Karpas-422 (cell line): ENCODE results near the gene PSMB10. TPM values are rescaled to one million over a fixed set of nuclear protein-coding genes. Genes with fewer than 3 reads are reported as not detected.

Experiments used
- DNase-seq: peaks from one replicate; pipeline ENCODE4 v3.0.0-alpha.2; 2015
- H2AFZ ChIP-seq: fragments of 200-600 bp; sonication (generic); 2 replicates; pipeline ENCODE4 v1.6.1; 2014; ENCODE audit warnings: antibody characterized with exemption, low read length, mixed read lengths
- H3K27ac ChIP-seq: fragments of 200-600 bp; sonication (generic); 2 replicates; pipeline ENCODE4 v1.5.1; 2014; ENCODE audit warnings: mild to moderate bottlenecking, low read length, moderate library complexity
- H3K27me3 ChIP-seq: fragments of 200-600 bp; sonication (generic); 2 replicates; pipeline ENCODE4 v1.6.1; 2014; ENCODE audit warnings: low read length, mixed read lengths
- H3K36me3 ChIP-seq: fragments of 200-600 bp; sonication (generic); 2 replicates; pipeline ENCODE4 v1.6.1; 2014; ENCODE audit warnings: low read length, mixed read lengths; ENCODE audit not compliant: insufficient read depth
- H3K4me1 ChIP-seq: fragments of 200-600 bp; sonication (generic); 2 replicates; pipeline ENCODE4 v1.6.1; 2014; ENCODE audit warnings: mild to moderate bottlenecking, low read length, mixed read lengths
- H3K4me2 ChIP-seq: fragments of 200-600 bp; sonication (generic); 2 replicates; pipeline ENCODE4 v1.6.1; 2014; ENCODE audit warnings: low read length, low read depth, mild to moderate bottlenecking; ENCODE audit not compliant: poor library complexity, severe bottlenecking
- H3K4me3 ChIP-seq: fragments of 200-600 bp; sonication (generic); 2 replicates; pipeline ENCODE4 v1.5.1; 2014; ENCODE audit warnings: mild to moderate bottlenecking, antibody characterized with exemption, low read length, mixed read lengths
- H3K79me2 ChIP-seq: fragments of 200-600 bp; sonication (generic); 2 replicates; pipeline ENCODE4 v1.6.1; 2014; ENCODE audit warnings: mild to moderate bottlenecking, low read length, mixed read lengths
- H3K9ac ChIP-seq: fragments of 200-600 bp; sonication (generic); 2 replicates; pipeline ENCODE4 v1.6.0; 2014; ENCODE audit warnings: low read length
- H3K9me2 ChIP-seq: fragments of 200-600 bp; sonication (generic), shearing (Covaris generic); replicated peaks from 2 replicates; pipeline ENCODE4 v1.6.0; 2014; ENCODE audit warnings: mild to moderate bottlenecking, low read length, moderate library complexity; ENCODE audit not compliant: insufficient read depth
- H3K9me3 ChIP-seq: fragments of 300-700, 200-600 bp; sonication (generic); 2 replicates; pipeline ENCODE4 v1.6.1; 2014; ENCODE audit warnings: low read length, mixed read lengths
- H4K20me1 ChIP-seq: fragments of 200-600 bp; sonication (generic); 2 replicates; pipeline ENCODE4 v1.6.1; 2014; ENCODE audit warnings: mild to moderate bottlenecking, antibody characterized with exemption, low read length, low read depth; ENCODE audit not compliant: insufficient read depth
- small RNA-seq: library from RNA; depleted of rRNA; stranded (forward); fragments of <200 nt; gene quantifications from one replicate; pipeline ENCODE3, GENCODE V24; 2014
- total RNA-seq: library from RNA; depleted of rRNA; stranded (reverse); fragments of >200 nt; shearing (Covaris generic); gene quantifications from 2 replicates; pipeline ENCODE4 v1.2.3, GENCODE V29; 2014; ENCODE audit warnings: low replicate concordance; rRNA removed

The PSMB10 gene
- total RNA-seq, 1 experiment from 2014 or later, result 92.4 TPM

DNA sequence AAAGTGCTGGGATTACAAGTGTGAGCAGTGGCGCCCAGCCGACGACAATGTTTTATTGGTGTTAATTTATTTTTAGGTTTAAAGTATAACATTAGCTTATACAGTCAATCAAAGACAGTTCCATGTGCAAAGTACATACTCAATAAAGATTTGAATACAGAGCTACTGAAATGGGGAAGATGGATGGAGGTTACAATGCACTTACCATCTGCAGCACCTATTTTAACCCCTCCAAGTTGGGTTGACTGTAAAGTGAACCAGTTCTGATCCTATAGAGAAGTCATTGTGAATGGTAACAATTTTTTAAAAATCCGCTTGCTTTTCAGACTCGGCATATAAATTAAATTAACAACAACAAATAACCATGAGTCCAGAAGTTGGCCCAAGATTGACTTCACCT is 44.3 kb downstream of the PSMB10 start:
- Histone ChIP-seq H3K9me2 (no peaks in the 10 kb centered on the region), H3K27ac (peak overlapping the region; percentile 61), H3K79me2 (peaks cover 42% of the 10 kb centered on the region), H3K27me3 (no peaks in the 10 kb centered on the region), H3K4me2 (peak overlapping the region; percentile 79), H3K36me3 (no peaks in the 10 kb centered on the region), H3K9ac (peak overlapping the region; percentile 62), H2AFZ (0 out of 2 replicates have a peak overlapping the region, but pooled peaks have one; percentile 1), H3K4me3 (peak overlapping the region; percentile 62), H3K4me1 (peaks cover 17% of the 10 kb centered on the region), H4K20me1 (no peaks in the 10 kb centered on the region), H3K9me3 (no peaks in the 10 kb centered on the region)
- peak; percentile 57 for DNase-seq

DNA sequence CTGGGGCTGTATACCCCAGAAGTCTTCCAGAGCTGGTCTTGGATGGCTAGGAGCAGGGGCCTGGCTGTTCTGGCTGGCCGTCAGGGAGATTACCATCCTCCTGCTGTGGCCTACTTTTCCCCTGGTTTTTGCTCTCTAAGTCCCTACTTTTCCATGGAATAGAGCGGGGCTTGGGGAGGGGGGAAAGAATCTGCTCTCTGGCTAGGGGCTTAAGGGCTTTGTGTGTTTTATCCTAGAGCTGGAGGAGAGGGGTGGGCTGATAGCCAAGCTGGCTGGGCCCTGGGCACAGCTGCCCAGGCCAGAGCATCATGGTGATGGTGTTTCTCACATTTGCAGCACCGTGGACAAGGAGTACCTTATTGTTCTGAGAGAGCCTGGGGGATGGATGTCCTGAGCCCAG is 48.3 kb downstream of the PSMB10 start:
- no peak overlapping the region for H3K27ac ChIP-seq
- DNase-seq, result no peak
- H3K4me2 ChIP-seq, result no peak overlapping the region
- no peak overlapping the region for H2AFZ ChIP-seq
- H3K27me3 ChIP-seq, result no peaks in the 10 kb centered on the region
- peaks cover 2% of the 10 kb centered on the region for H3K79me2 ChIP-seq
- peaks cover 7% of the 10 kb centered on the region for H3K4me1 ChIP-seq
- no peaks in the 10 kb centered on the region for H3K9me3 ChIP-seq
- no peak overlapping the region for H3K9ac ChIP-seq
- no peak overlapping the region for H3K4me3 ChIP-seq
- H3K9me2 ChIP-seq, result no peaks in the 10 kb centered on the region
- 0 out of 2 replicates have a peak, but pooled peaks cover 1% of the 10 kb centered on the region for H4K20me1 ChIP-seq
- H3K36me3 ChIP-seq, result no peaks in the 10 kb centered on the region; the same call in 1 of the 2 replicates

DNA sequence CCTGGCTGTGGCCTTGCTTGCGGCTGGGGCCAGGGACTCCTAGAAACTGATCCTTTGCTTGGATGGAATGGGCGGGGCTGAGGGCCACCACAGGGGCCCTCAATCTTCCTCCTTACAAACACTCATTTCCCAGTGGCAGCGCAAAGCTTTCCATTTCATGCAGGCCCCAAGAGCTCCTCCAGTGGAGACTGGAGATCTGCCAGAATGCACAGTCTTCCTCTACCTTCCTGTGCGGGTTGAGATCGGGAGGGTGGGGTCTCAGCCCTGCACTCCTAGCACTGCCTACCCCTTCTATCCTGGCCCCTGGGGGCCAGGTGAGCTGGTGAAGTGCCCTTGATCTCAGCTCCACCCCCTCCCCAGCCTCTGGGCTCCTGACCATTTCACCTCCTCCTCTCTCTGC is 50.3 kb downstream of the PSMB10 start:
- no peak for DNase-seq

DNA sequence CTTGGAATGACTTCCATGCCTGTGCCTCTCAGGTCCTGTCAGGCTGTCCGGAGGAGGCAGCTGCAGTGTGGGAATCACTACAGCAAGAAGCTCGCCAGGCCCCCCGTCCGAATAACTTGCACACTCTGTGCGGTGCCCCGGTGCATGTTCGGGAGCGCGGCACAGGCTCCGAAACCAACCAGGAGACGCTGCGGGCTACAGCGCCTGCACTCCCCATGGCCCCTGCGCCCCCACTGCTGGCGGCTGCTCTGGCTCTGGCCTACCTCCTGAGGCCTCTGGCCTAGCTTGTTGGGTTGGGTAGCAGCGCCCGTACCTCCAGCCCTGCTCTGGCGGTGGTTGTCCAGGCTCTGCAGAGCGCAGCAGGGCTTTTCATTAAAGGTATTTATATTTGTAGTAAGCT is 50.7 kb downstream of the PSMB10 start:
- no peak overlapping the region for H3K27ac ChIP-seq
- H3K4me1 ChIP-seq, result no peaks in the 10 kb centered on the region
- no peak overlapping the region for H3K4me3 ChIP-seq
- DNase-seq, result no peak
- no peak overlapping the region for H3K9ac ChIP-seq
- no peak overlapping the region for H2AFZ ChIP-seq
- H3K4me2 ChIP-seq, result no peak overlapping the region
- H3K36me3 ChIP-seq, result peaks cover 5% of the 10 kb centered on the region; the same call in 1 of the 2 replicates
- H3K79me2 ChIP-seq, result no peaks in the 10 kb centered on the region
- no peaks in the 10 kb centered on the region for H3K9me2 ChIP-seq
- H4K20me1 ChIP-seq, result 0 out of 2 replicates have a peak, but pooled peaks cover 4% of the 10 kb centered on the region
- no peaks in the 10 kb centered on the region for H3K9me3 ChIP-seq
- no peaks in the 10 kb centered on the region for H3K27me3 ChIP-seq

More for the DNA sequence above, 50.3 kb downstream of the PSMB10 start:
- no peak overlapping the region for H3K27ac ChIP-seq
- H2AFZ ChIP-seq, result no peak overlapping the region
- H3K36me3 ChIP-seq, result peaks cover 2% of the 10 kb centered on the region; the same call in 1 of the 2 replicates
- H4K20me1 ChIP-seq, result 0 out of 2 replicates have a peak, but pooled peaks cover 4% of the 10 kb centered on the region
- no peaks in the 10 kb centered on the region for H3K4me1 ChIP-seq
- no peaks in the 10 kb centered on the region for H3K27me3 ChIP-seq
- H3K9ac ChIP-seq, result no peak overlapping the region
- H3K79me2 ChIP-seq, result no peaks in the 10 kb centered on the region
- H3K9me3 ChIP-seq, result no peaks in the 10 kb centered on the region
- H3K4me2 ChIP-seq, result no peak overlapping the region
- no peak overlapping the region for H3K4me3 ChIP-seq
- H3K9me2 ChIP-seq, result no peaks in the 10 kb centered on the region

DNA sequence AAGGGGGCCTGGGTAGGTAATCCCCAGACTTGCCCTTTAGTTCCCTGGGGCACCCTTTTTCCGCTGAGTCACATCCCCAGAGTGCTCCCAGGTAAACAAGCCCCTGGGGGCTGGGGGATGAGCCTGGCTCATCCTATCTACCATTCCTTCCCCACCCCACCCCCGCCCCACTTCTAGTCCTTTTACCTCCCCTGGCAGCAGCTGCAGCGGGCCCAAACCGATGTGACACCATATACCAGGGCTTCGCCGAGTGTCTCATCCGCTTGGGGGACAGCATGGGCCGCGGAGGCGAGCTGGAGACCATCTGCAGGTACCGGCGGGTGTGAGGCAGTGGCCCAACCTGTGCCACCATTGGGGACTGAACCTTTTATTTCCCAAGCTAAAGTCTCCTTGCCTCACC is 51.1 kb downstream of the PSMB10 start:
- Histone ChIP-seq H3K9ac (no peak overlapping the region), H3K9me2 (no peaks in the 10 kb centered on the region), H3K27me3 (no peaks in the 10 kb centered on the region), H3K4me2 (no peak overlapping the region), H3K36me3 (peaks cover 5% of the 10 kb centered on the region; the same call in 1 of the 2 replicates), H4K20me1 (0 out of 2 replicates have a peak, but pooled peaks cover 4% of the 10 kb centered on the region), H3K9me3 (no peaks in the 10 kb centered on the region), H3K79me2 (no peaks in the 10 kb centered on the region), H3K27ac (no peak overlapping the region), H3K4me1 (no peaks in the 10 kb centered on the region), H3K4me3 (no peak overlapping the region), H2AFZ (no peak overlapping the region)
- DNase-seq, result no peak

DNA sequence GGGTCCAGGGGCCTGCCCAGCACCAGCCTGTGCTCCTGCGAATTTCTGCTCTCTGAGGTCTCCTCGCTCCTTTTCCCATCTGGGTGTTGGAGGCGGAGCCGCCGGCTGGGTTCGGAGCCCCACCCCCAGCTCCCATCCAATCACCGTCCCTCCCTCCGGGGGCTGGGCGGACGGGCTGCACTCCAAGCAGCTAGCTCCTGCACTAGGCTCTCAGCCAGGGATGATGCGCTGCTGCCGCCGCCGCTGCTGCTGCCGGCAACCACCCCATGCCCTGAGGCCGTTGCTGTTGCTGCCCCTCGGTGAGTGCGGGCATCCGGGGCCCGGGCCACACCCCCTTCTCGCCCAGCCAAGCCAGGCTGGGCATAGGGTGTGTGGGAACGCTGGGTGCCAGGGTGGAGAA is 52.0 kb downstream of the PSMB10 start, which contains the start of gene NRN1L:
Gene NRN1L (plus strand): TSS at position 202 of the 400 bp plus-strand sequence. CDS start 19 bp downstream, at position 221.
- DNase-seq, result no peak
- Histone ChIP-seq H3K9ac (no peak within 1 kb of the TSS), H3K4me2 (no peak within 1 kb of the TSS), H3K4me1 (no peaks in the 10 kb centered on the region), H4K20me1 (0 out of 2 replicates have a peak, but pooled peaks cover 4% of the 10 kb centered on the region), H3K27ac (no peak within 1 kb of the TSS), H3K4me3 (no peak within 1 kb of the TSS), H3K36me3 (peaks cover 5% of the 10 kb centered on the region; the same call in 1 of the 2 replicates), H3K27me3 (no peaks in the 10 kb centered on the region), H2AFZ (no peak within 1 kb of the TSS), H3K9me2 (no peaks in the 10 kb centered on the region), H3K9me3 (no peaks in the 10 kb centered on the region), H3K79me2 (no peaks in the 10 kb centered on the region)

Small RNA genes within 50 kb of the gene (small RNA-seq; reads per million reads assigned to genes)
- not detected for gene NRN1L

Other genes starting within 250 kb of the PSMB10 start
- gene GFOD2, start 217.5 kb downstream of the PSMB10 start, total RNA-seq, result 12.9 and 34.8 TPM in 2 replicates
- 9.3 and 10.7 TPM in 2 replicates for gene RANBP10, start 130.3 kb downstream of the PSMB10 start, total RNA-seq
- 0.52 and 1.1 TPM in 2 replicates for gene TSNAXIP1, start 130.0 kb downstream of the PSMB10 start, total RNA-seq
- gene THAP11, start 94.5 kb downstream of the PSMB10 start, total RNA-seq, result 57.1 and 89.9 TPM in 2 replicates
- 179 and 237 TPM in 2 replicates for gene NUTF2, start 89.9 kb downstream of the PSMB10 start, total RNA-seq
- gene CENPT, start 89.2 kb downstream of the PSMB10 start, total RNA-seq, result 22.0 and 36.0 TPM in 2 replicates
- gene EDC4, start 63.8 kb downstream of the PSMB10 start, total RNA-seq, result 46.4 and 52.1 TPM in 2 replicates
- gene NRN1L, start 52.0 kb downstream of the PSMB10 start, total RNA-seq, result 0.56 TPM in 1 of 2 replicates, not detected in the other
- gene PSKH1, start 43.6 kb downstream of the PSMB10 start, total RNA-seq, result 7.2 and 14.2 TPM in 2 replicates
- gene CTRL, start 5.0 kb downstream of the PSMB10 start, total RNA-seq, result 1.0 and 1.6 TPM in 2 replicates
- 1.1 and 1.3 TPM in 2 replicates for gene LCAT, start 7.3 kb upstream of the PSMB10 start, total RNA-seq
- gene SLC12A4, start 31.8 kb upstream of the PSMB10 start, total RNA-seq, result 11.0 and 15.4 TPM in 2 replicates
- not detected in 2 replicates for gene DPEP3, start 43.6 kb upstream of the PSMB10 start, total RNA-seq
- gene DPEP2, start 62.6 kb upstream of the PSMB10 start, total RNA-seq, result not detected in 2 replicates
- gene DPEP2NB, start 79.1 kb upstream of the PSMB10 start, total RNA-seq, result not detected in 2 replicates
- gene DDX28, start 86.4 kb upstream of the PSMB10 start, total RNA-seq, result 10.8 and 20.9 TPM in 2 replicates
- 23.7 and 35.8 TPM in 2 replicates for gene DUS2, start 86.4 kb upstream of the PSMB10 start, total RNA-seq
- gene NFATC3, start 148.5 kb upstream of the PSMB10 start, total RNA-seq, result 39.1 and 72.3 TPM in 2 replicates